Measurements from ENCODE around the gene PDE5A.

The PDE5A gene

GRCh38 chr4:119585771-119586170 lies 42.8 kb downstream of the PDE5A start:
- TF ChIP-seq ZNF274 (IDR thresholded peaks at IDR 0.05; ENCODE audit: low read depth, low read length), result no peak
- H3K4me3 ChIP-seq (ENCODE audit: low read length), result no peak overlapping the region

- TF ChIP-seq ZNF274 (IDR thresholded peaks at IDR 0.05; ENCODE audit: low read depth, low read length), result no peak
- no peak overlapping the region for H3K4me3 ChIP-seq (ENCODE audit: low read length)
These were observed 47.3 kb downstream of the PDE5A start for GRCh38 chr4:119581190-119581873.

GRCh38 chr4:119580293-119580692 lies 48.3 kb downstream of the PDE5A start:
- no peak overlapping the region for H3K4me3 ChIP-seq (ENCODE audit: low read length)
- TF ChIP-seq ZNF274 (IDR thresholded peaks at IDR 0.05; ENCODE audit: low read depth, low read length), result no peak

DNA sequence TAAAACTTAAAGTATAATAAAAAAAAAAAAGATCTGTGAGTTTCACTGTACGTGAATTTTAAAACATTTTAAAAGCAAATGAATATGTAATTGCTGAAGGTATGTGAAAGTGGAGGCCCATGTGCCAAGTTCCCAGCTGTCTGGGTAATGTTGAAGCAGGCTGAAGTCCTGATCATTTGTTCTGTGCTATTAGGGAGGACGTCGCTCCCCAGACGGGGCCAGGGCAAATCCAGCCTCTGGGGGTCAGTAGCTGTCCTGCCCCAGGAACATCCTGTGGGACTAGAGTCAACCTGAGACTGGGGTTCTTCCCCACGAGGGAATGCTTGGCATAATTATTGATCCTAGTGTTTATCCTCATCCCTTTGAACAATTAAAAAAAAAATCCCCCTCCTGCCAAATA lies 48.8 kb downstream of the PDE5A start:
- TF ChIP-seq ZNF274 (IDR thresholded peaks at IDR 0.05; ENCODE audit: low read depth, low read length), result no peak
- no peak overlapping the region for H3K4me3 ChIP-seq (ENCODE audit: low read length)

GRCh38 chr4:119570401-119570800 lies 58.2 kb downstream of the PDE5A start:
- TF ChIP-seq ZNF274 (IDR thresholded peaks at IDR 0.05; ENCODE audit: low read depth, low read length), result no peak
- H3K4me3 ChIP-seq (ENCODE audit: low read length), result no peak overlapping the region

- TF ChIP-seq ZNF274 (IDR thresholded peaks at IDR 0.05; ENCODE audit: low read depth, low read length), result no peak
- H3K4me3 ChIP-seq (ENCODE audit: low read length), result no peak overlapping the region
These were observed 64.5 kb downstream of the PDE5A start for GRCh38 chr4:119564106-119564505.

- TF ChIP-seq ZNF274 (IDR thresholded peaks at IDR 0.05; ENCODE audit: low read depth, low read length), result no peak
- no peak overlapping the region for H3K4me3 ChIP-seq (ENCODE audit: low read length)
These were observed 69.5 kb downstream of the PDE5A start for GRCh38 chr4:119559044-119559647.

GRCh38 chr4:119550857-119551532 lies 77.6 kb downstream of the PDE5A start:
- no peak overlapping the region for H3K4me3 ChIP-seq (ENCODE audit: low read length)
- no peak for TF ChIP-seq ZNF274 (IDR thresholded peaks at IDR 0.05; ENCODE audit: low read depth, low read length)

DNA sequence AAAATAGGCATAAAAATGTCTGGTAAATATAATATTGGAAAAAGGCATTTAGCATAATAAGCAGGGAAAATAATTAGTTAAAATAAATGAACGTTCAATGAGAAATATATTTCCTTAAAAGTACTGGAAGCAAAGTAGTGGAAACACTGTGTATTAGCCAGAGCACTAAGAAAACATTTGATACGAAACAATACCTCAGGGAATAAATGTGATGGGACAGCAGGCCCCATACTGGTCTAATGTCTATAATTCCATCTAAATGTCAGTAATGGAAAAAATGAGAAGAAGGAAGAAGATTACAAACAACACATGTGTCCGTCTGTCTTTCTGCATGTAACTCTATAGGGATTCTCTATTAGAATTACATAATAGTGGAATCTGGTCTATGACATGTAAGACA lies 79.0 kb downstream of the PDE5A start:
- no peak overlapping the region for H3K4me3 ChIP-seq (ENCODE audit: low read length)
- TF ChIP-seq ZNF274 (IDR thresholded peaks at IDR 0.05; ENCODE audit: low read depth, low read length), result no peak

- TF ChIP-seq ZNF274 (IDR thresholded peaks at IDR 0.05; ENCODE audit: low read depth, low read length), result no peak
These were observed 84.8 kb downstream of the PDE5A start for GRCh38 chr4:119543779-119544178.

DNA sequence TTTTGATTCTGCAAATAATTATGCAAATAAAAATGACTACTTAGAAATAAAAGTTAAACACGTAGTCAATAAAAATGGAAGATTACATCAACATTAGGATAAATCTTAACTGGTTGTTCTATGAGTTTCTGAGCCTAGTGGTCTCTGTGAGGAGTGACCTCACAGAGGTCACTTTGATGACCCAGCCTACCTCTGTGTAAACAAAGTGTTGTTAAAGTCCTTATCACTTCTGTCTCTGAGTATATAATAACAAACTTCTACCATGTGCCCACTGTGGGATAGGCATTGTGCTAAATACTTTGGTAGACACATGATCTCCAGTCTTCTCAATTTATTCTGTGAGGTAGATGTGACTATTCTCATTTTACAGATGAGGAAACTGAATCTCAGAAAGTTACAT lies 85.4 kb downstream of the PDE5A start:
- no peak overlapping the region for H3K4me3 ChIP-seq (ENCODE audit: low read length)
- no peak for TF ChIP-seq ZNF274 (IDR thresholded peaks at IDR 0.05; ENCODE audit: low read depth, low read length)

More at GRCh38 chr4:119543779-119544178, 84.8 kb downstream of the PDE5A start:
- H3K4me3 ChIP-seq (ENCODE audit: low read length), result no peak overlapping the region

GRCh38 chr4:119540249-119540648 lies 88.4 kb downstream of the PDE5A start:
- TF ChIP-seq ZNF274 (IDR thresholded peaks at IDR 0.05; ENCODE audit: low read depth, low read length), result no peak
- H3K4me3 ChIP-seq (ENCODE audit: low read length), result no peak overlapping the region

DNA sequence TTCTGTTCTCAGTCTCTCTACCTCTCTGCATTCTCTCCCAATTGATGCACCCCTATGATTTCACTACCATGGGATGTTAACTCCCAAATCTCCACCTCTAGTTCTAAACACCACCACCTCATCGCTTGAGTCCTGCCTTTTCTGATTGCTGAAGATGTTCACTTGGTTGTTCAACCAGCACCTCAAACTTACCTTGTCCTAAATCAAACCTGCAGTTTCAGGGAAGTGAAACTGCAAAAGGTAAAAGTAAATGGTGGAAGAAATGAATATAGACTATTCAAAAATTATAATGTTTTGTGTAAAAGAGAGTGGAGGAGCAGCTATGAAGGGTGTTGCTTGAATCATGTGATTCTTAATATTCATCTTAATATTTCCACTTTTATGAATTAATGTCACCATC lies 91.0 kb downstream of the PDE5A start:
- no peak overlapping the region for H3K4me3 ChIP-seq (ENCODE audit: low read length)
- no peak for TF ChIP-seq ZNF274 (IDR thresholded peaks at IDR 0.05; ENCODE audit: low read depth, low read length)

DNA sequence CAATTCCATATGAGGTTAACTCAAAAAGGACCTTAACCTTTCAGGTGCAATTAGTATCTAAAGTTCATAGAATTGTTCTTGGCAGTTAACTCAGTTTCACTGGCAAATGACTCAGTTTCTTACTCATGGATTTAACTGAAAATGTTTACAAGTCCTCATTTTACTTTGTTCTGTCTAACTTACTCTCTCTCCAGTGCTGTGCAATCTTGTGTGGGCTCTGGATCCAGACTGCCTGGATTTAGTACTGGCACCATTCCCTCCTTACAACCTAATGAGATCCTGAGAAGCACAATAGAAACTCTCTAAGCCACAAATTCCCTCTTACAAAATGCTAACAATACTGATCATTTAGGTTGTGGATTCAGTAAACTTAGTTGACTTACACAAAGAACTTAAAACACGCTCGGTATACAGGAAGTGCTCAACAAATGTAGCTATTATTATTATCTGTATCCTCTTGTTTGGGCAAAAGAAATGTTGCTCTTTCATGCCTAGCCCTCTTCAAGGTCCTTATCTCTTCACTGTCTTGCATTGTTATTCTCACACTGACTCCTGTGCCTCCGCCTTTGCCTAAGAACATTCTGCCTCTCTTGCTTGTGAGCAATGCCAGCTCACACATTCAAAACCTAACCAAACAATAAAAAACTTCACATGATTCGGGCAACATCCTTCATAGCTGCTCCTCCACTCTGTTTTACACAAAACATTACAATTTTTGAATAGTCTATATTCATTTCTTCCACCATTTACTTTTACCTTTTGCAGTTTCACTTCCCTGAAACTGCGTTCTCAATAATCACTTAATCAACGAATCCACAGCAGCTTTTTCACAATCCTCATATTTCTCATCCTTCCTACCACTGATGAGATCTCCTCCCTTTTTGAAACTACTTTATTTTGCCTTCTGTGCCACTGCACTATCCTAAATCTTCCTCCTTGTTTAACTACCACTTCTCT lies 91.8 kb downstream of the PDE5A start:
- H3K4me3 ChIP-seq (ENCODE audit: low read length), result no peak overlapping the region
- TF ChIP-seq ZNF274 (IDR thresholded peaks at IDR 0.05; ENCODE audit: low read depth, low read length), result no peak
